Measurements from ENCODE around the gene OAS1. TPM values are rescaled to one million over a fixed set of nuclear protein-coding genes. Genes with fewer than 3 reads are reported as not detected.

OAS1 gene
- total RNA-seq = 151 and 155 TPM in 2 replicates

DNA sequence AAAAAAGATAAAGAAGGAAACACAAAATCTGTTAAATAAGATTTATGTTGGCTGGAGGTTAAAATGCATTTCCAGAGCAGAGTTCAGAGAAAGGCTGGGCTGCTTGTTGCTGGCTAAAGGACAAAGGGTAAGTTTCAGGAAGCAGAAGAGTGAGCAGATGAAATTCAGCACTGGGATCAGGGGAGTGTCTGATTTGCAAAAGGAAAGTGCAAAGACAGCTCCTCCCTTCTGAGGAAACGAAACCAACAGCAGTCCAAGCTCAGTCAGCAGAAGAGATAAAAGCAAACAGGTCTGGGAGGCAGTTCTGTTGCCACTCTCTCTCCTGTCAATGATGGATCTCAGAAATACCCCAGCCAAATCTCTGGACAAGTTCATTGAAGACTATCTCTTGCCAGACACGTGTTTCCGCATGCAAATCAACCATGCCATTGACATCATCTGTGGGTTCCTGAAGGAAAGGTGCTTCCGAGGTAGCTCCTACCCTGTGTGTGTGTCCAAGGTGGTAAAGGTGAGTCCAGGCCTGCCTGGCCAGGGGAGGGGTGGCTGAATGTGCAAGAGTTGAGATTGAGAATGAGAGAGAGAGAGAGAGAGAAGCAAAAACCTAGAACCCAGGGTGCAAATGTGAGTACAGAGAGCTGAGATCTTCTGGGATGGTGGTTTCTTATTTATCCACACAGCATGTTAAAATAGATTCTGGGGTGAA lies at the start of gene OAS1:
Gene OAS1 (plus strand): TSS at position 251 of the 703 bp plus-strand sequence. CDS start 78 bp downstream, at position 329.
- intact Hi-C loops (cut with micrococcal nuclease) = loop anchor here (1.0 to 10.0 kb wide), 7 partner anchors 31 to 892 kb away; partner anchors contain the start of genes DDX54, ERP29, OAS2 and OAS3

DNA sequence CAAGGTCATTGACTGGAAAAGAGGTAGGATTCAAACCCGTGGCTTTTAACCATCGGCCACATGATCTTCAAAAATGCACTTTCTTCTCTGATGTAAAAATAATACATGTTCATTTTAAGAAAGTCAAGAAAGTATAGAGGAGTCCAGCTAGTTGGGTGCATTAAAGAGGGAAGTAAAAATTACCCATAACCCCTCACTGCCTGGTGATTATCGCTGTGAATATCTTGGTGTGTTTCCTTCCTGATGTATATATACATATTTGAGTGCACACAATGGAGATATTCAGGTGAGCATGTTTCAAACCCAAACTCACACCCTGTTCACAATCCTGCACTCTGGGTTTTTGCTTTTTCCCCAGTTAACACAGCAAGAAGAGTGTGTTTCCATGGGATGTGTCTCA lies 47.5 kb upstream of the OAS1 start:
- intact Hi-C loops (cut with micrococcal nuclease) = no loop called here

DNA sequence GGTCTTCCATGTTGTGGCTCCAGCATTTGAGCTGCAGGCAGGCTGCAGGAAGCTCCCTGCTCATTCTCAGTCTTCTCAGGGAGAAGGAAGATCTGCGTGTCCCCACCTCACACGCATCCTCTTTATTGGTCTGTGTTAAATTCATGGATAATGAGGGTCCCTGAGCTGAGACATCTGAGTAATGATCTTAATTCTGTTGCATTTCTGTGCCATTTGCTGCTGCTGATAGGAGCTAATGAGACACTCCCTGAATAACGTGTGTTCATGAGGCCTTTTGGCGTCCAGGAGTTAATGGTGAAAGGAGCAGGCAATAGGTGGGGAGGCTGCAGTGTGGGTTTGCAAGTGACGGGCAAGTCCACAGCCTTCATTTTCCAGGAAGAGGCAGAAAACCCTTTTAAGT lies 46.6 kb upstream of the OAS1 start:
- intact Hi-C loops (cut with micrococcal nuclease) = no loop called here

DNA sequence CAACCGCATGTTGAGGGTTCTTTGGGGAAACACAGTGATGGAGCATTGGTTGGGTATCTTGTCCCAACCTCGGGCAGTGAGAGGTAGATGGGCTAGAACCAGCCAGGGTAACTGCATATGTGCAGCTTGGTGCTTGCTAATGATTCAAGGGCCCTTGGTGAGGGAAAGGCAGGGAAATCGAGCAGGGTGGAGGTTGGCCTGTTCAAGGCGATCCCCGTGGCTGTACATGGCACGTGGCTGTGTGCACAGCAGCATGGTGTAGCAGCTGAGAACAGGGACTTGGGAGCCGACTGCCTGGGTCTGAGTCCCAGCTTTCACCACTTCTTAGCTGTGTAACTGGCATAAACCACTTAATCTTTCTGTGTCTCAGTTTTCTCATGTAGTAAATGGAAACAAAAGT lies 45.5 kb upstream of the OAS1 start:
- intact Hi-C loops (cut with micrococcal nuclease) = no loop called here

DNA sequence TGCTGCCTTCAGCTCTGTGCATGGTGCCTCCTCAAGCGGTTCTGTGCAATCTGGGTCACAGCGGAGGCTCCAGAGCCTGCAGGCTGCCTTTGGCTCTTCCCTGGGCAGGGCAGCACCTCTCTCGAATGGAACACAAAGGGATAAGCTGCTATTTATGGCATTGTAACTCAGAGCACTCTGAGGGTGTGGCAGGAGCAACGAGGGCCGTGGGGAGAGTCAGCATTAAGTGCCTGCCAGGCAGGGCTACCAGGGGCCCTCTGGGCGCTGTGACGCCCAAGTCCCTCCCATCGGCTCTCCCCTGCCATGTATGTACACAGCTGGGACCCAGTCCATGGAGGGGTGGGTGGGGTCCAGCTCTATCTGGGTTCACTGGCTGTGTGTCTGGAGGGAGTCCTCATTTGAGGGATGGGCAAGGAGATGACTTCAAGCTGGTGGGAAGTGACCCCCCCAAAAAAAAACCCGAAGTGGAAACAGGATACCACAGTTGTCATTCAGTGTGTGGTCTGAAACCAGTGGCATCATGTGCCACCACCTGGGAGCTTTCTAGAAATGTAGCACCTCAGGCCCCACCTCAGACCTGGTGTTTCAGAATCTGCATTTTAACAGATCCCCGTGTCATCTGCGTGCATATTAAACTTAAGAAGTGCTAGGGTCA lies 44.0 kb upstream of the OAS1 start:
- intact Hi-C loops (cut with micrococcal nuclease) = no loop called here

DNA sequence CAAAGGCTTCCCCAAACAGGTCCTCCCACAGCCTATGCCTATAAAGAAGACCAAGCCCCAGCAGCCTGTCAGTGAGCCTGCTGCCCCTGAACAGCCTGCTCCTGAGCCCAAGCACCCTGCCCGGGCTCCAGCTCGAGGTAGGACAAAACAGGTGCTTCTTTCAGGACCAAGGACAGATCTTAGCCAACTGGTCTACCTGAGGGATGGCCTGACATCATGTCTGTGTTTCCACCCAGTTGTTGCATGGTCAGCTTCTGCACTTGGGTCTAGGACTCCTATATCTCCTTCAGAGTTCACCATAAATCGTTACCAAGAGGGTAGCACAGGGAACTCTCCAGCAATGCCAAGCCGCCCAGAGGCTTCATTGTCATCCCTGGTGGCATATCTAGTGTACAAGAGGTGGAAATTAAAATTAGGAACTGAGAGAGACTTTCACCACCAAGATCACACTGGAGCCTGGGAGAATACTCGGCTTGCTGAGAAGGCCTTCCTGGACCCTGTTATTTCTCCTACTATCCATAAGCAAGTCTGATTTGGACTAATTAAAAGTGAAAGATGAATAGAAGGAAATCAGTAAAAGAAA lies 38.2 kb upstream of the OAS1 start:
- intact Hi-C loops (cut with micrococcal nuclease) = no loop called here

DNA sequence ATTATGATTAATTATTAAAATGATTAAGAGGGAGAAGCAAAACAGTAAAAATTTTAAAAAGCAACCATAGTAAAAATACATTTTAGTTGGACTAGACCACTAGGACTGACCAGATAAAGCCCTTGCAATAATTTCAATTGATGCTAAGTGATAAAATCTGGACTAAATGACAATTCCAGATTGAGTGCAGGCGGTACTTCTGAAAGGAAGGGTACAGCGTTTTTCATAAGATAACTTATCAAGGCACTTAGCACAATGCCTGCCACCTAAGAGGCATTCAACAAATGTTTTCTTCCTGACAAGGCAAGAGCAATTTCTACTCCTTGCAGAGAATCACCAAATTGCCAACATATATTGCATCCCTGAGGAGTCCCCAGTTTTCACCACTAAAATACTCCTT lies 37.7 kb upstream of the OAS1 start:
- intact Hi-C loops (cut with micrococcal nuclease) = no loop called here

DNA sequence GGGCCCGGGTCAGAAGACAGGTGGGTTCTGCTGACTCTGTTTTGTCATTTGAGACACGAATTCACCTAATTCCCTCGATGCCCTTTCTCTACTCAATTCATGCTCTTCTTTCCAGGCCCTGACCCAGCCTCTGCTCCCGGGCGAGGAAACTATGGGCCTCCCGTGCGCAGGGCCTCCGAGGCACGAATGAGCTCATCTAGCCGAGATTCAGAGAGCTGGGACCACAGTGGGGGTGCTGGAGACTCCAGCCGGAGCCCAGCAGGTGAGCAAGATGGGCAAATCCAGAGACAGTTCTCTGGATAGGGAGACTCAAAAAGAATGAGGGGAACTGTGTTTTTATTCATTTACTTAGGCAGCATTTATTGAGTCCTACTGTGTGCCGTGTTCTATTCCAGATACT lies 37.0 kb upstream of the OAS1 start:
- intact Hi-C loops (cut with micrococcal nuclease) = no loop called here

DNA sequence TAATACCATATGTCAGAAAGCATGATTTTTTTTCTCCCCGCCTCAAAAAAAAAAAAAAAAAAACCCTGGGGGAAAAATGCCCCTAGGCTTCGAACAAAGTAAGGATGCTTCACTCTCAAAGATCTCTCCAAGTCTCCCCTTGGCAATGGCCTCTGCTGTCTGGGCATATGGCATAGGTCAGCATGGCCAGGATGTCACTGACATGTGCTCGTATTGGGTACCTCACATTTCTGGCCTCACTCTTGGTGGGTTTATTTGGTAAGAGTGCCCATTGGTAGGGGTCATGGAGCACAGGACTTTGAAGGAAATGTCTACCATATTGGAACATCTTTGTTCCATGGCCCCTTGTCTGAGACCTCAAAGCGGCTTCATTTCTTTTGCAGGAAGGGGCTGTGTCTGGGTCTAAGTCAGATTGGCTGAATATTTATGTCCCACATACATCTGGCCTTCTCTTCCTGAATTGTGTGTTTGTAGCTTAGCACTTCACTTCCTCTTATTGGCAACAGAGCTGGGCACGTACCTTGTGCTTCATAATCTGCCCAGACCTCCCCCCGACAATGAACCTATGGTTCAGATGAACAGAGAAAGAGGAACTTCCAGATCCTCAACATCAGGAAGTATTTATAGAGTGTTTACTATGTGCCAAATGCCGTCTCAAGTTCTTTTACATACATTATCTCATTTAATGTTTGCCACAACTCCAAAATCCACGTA lies 36.3 kb upstream of the OAS1 start:
- intact Hi-C loops (cut with micrococcal nuclease) = no loop called here

DNA sequence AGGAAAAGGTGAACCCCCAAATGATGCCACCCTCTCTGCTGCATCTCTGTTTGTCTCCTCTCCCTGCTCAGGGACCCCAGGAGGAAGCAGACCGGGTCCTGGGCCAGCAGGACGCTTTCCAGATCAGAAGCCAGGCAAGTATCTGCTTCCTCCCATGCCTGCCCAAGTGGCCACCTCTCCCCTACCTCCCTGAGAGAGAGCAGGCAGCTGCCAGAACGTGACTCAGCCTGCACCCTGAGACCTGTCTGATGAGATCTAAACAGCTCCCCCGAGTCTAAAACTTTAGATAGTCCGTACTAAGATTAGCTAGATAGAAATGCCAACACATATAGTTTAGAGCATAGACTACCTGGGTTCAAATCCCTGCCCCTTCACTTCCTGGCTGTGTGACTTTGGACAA lies 31.2 kb upstream of the OAS1 start:
- intact Hi-C loops (cut with micrococcal nuclease) = no loop called here

DNA sequence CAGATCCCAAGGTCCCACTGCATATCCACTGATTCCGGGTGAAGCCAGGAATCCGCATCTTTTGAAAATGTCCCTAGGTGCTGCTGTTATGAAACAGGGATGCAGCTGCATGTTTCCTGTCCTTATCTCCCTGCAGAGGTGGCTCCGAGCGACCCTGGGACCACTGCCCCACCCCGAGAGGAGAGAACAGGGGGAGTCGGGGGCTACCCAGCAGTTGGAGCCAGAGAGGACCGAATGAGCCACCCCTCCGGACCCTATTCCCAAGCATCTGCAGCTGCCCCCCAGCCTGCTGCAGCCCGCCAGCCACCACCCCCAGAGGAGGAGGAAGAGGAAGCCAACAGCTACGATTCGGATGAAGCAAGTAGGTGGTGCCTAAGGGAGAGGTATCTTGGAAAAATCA lies 30.3 kb upstream of the OAS1 start:
- intact Hi-C loops (cut with micrococcal nuclease) = no loop called here

DNA sequence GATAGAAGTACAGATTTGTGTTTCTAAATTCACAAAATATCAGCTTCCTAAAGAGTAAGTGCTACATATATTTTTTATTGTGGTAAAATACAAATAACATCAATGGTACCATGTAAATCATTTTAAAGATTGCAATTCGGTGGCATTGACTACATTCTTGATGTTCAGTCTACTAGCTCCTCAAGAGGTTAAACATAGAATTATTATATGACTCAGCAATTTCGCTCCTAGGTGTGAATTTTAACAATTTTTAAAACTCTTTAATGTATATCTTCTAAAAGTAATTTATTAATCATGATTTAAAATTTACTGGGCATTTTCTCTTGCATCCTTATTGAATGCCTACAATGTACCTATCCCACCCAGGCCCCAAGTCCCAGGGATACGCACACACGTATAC lies 29.8 kb upstream of the OAS1 start:
- intact Hi-C loops (cut with micrococcal nuclease) = no loop called here

DNA sequence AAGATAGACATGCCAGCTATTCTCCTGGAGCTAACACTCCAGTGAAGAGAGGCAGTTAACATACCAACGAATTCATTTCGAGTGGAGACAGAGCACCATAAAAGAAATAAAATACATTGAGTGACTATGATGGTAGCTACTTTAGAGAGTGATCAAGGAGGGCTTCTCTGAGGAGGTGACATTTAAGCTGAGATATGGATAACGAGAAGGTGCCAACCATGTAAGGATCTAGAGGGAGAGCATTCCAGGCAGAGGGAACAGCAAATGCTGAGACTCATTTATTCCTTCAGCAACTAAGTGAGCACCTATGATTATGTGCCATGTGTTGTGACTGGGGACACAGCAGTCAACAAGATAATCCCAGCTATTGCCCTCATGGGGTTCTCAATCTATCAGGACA lies 28.3 kb upstream of the OAS1 start:
- intact Hi-C loops (cut with micrococcal nuclease) = no loop called here

DNA sequence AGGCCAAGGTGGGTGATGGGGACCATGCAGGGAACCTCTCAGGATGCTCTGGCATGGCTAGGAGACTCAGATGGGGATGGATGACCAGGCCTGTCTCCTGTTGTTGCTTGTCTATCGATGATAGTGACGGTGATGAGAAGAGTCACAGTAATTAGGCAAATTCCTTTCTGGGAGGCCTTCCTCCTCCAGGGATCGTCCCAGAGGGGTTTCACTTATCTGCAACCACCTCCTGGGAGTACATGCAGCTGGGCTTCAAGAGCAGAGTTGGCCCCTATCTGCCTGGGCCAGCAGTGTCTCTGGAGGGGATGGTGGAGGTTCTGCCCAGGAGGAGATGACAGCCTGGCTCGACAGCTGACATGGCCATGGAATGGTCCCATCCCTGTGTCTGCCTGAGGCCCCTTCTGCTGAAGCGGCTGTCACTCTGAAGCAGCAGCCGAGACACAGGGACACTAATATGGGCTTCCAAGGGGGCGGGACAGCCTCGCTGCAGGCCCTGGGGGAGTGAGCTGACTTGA lies 27.5 kb upstream of the OAS1 start:
- intact Hi-C loops (cut with micrococcal nuclease) = no loop called here

DNA sequence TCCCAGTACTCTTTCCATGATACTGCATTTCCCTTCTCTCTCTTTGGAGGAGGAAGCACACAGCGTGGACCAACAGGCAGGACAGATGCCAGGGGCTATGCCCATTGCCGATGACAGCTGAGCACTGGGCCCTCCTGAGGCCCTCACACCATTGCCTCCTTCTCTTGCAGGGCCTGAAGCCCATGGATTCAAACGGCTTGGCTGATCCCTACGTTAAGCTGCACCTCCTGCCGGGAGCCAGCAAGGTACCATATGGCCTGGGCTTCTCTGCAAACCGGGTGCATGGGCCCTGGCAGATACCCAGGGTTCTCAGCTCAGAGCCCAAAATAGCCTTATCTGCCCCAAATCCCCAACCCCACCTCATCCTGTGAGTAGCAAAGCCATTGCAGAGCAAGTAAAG lies 25.2 kb upstream of the OAS1 start:
- intact Hi-C loops (cut with micrococcal nuclease) = no loop called here

DNA sequence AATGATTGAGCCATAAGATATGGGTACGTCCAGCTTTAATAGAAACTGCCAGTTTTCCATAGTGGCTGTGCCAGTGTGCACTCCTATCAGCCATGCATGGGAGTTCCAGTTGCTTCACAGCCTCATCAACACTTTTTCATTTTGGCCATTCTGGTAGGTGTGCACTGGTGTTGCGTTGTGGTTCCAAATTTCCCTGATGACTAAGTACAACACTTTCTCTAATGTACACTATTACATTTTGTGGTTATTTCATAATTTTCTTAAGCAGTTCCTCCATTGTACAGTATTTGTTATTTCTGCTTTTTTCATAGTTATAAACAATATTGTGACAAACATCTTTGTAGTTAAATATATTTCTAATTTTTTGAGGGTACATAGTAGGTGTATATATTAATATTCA lies 21.5 kb upstream of the OAS1 start:
- intact Hi-C loops (cut with micrococcal nuclease) = no loop called here

DNA sequence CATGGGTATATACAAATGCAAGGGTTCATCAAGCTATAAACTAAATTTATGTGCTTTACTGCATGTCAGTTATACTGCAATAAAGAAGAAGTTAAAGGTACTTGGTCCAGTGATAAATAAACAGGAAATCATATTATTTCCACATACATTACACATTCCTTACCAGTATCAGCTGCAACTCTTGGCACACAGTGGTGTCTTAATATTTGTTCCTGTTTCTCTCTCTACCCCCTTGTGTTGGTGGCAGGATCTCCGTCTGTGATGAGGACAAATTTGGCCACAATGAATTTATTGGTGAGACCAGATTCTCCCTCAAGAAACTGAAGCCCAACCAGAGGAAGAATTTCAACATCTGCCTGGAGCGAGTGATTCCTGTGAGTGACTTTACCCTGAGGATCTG lies 19.2 kb upstream of the OAS1 start:
- intact Hi-C loops (cut with micrococcal nuclease) = no loop called here

DNA sequence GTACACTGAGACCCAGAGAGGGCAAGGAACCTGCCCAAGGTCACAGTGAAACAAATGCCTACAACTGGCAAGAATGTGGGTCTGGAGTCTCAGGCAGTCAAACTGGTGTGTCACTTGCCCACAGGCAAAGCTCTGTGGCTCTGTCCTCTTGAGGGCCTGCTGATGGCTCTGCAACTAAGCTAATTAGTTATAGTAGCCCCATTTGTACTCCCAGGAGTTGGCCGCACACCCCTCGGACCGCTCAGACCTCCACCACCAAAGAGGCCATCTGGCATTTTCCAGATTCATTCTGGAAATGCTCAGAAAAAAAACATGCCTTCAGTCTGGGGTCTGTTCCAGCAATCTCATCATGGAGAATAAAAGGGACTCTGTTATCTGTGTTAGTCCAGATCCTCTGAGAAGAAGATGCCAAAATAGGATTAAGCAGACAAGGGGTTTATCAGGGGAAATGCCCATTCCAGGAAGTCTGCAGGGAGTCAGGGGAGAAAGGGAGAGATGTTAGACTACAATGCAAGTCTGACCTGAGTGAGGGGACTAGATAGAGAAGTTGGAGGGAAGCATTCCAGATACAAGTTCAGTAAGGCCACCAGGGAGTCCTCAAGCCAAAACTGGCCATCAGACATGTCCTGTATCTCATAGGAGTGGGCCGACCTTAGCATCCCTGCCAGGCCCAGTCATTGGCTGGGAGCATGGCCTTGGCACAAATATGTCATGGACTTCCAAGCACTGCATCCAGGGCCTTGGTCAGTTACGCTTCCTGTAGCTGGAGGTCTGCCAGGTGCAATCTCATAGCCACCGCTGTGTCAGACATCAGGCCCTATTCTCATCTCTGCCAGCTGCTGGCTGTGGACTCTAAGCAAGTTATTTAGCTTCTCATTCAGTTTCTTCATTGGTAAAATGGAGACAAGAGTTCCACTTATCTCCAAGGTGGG lies 15.4 kb upstream of the OAS1 start:
- intact Hi-C loops (cut with micrococcal nuclease) = no loop called here

DNA sequence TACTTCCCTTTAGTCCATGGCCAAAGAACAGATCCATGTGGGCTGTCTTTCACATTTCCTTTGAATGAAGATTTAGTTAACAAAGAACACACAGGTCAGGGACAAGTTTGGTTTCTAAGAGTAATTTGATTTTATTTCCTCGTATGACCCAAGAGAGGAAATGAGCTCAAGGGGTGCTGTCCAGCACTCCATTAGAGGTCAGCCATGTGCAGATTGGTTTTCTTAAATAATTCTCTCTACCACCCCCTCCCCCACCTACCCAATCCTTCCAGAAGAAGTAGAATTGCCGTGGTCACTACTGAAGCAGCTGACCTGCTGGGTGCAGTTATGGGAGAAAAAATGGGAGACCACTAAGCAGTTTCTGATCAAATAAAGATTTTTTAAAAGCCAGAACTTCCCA lies 13.9 kb upstream of the OAS1 start:
- intact Hi-C loops (cut with micrococcal nuclease) = no loop called here

DNA sequence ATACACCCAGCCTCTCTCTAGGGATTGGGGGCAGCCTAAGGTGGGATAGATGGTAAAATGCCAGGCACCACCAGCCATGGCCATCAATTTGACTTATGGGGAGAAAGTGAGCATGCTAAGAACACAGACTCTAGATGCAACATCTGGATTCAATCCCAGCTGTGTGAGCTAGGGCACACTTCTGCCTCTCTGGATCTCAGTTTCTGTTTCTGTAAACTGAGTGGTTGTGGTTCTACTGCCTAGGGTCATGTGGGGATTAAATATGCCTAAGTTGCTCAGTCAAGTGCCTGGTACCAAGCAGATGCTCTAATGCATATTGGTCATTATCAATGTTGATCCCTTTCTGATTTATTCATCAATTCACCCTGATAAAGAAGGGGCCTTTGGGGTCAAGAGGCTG lies 12.6 kb upstream of the OAS1 start:
- intact Hi-C loops (cut with micrococcal nuclease) = no loop called here

DNA sequence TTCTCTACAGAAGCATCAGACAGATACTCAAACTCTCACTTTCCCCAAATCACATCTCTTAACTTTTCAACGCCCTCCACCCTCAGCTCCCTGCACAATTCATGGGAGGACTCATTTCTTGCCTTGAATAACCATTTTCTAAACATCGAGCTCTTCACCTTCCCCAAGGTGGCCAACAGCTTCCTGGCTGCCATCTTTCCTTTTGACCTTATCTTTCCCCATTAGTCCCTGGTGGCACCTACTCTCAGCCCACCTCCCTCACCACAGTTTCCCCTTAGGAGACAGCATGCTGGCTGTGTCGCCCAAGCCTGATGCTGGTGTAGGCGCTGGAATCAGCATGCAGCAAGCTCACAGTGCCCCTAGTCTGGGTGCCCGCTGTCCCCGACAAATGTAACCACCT lies 8.4 kb upstream of the OAS1 start:
- intact Hi-C loops (cut with micrococcal nuclease) = no loop called here

Data from T-helper 1 cell treated with Interleukin-12 subunit alpha and Interleukin-12 subunit beta and Interleukin-4 antibody, amounts not matched to agents 30 ng/mL and 1 ng/mL, for 36 hours (primary cell).